ENCODE measurements around the gene CCDC57. TPM values are rescaled to one million over a fixed set of nuclear protein-coding genes. Genes with fewer than 3 reads are reported as not detected.

The CCDC57 gene
- total RNA-seq, 1 donor from 2014 or later: 79.0 TPM

GRCh38 chr17:82127315-82127595 lies 85.4 kb downstream of the CCDC57 start:
- Mint-ChIP-seq H3K27me3 (no peaks in the 10 kb centered on the region), H3K27ac (no peak overlapping the region), H3K9me3 (ENCODE audit: low read depth) (no peaks in the 10 kb centered on the region), H3K4me3 (ENCODE audit: low read depth) (no peak overlapping the region), H3K4me1 (ENCODE audit: low read depth) (no peaks in the 10 kb centered on the region), H3K36me3 (ENCODE audit: insufficient read depth) (peaks cover 21% of the 10 kb centered on the region)
- DNase-seq (ENCODE audit: low spot score, unreplicated experiment): no peak
- no peak for TF ChIP-seq CTCF (IDR thresholded peaks at IDR 0.05; ENCODE audit: unreplicated experiment)

- no peaks in the 10 kb centered on the region for H3K4me1 Mint-ChIP-seq (ENCODE audit: low read depth)
- peaks cover 21% of the 10 kb centered on the region for H3K36me3 Mint-ChIP-seq (ENCODE audit: insufficient read depth)
- no peak for DNase-seq (ENCODE audit: low spot score, unreplicated experiment)
- no peak overlapping the region for H3K4me3 Mint-ChIP-seq (ENCODE audit: low read depth)
- no peak for TF ChIP-seq CTCF (IDR thresholded peaks at IDR 0.05; ENCODE audit: unreplicated experiment)
- H3K27me3 Mint-ChIP-seq: no peaks in the 10 kb centered on the region
- H3K27ac Mint-ChIP-seq: no peak overlapping the region
- no peaks in the 10 kb centered on the region for H3K9me3 Mint-ChIP-seq (ENCODE audit: low read depth)
Measured at GRCh38 chr17:82126556-82127314, 85.9 kb downstream of the CCDC57 start.

GRCh38 chr17:82124101-82124500 lies 88.5 kb downstream of the CCDC57 start:
- no peak for DNase-seq (ENCODE audit: low spot score, unreplicated experiment)
- H3K27me3 Mint-ChIP-seq: no peaks in the 10 kb centered on the region
- TF ChIP-seq CTCF (IDR thresholded peaks at IDR 0.05; ENCODE audit: unreplicated experiment): no peak
- no peak overlapping the region for H3K4me3 Mint-ChIP-seq (ENCODE audit: low read depth)
- peaks cover 21% of the 10 kb centered on the region for H3K36me3 Mint-ChIP-seq (ENCODE audit: insufficient read depth)
- H3K27ac Mint-ChIP-seq: no peak overlapping the region
- H3K4me1 Mint-ChIP-seq (ENCODE audit: low read depth): peaks cover 8% of the 10 kb centered on the region
- no peaks in the 10 kb centered on the region for H3K9me3 Mint-ChIP-seq (ENCODE audit: low read depth)

GRCh38 chr17:82121660-82122629 lies 90.7 kb downstream of the CCDC57 start:
- peaks cover 26% of the 10 kb centered on the region for H3K4me1 Mint-ChIP-seq (ENCODE audit: low read depth)
- no peak overlapping the region for H3K4me3 Mint-ChIP-seq (ENCODE audit: low read depth)
- no peak for DNase-seq (ENCODE audit: low spot score, unreplicated experiment)
- peaks cover 21% of the 10 kb centered on the region for H3K36me3 Mint-ChIP-seq (ENCODE audit: insufficient read depth)
- no peaks in the 10 kb centered on the region for H3K27me3 Mint-ChIP-seq
- TF ChIP-seq CTCF (IDR thresholded peaks at IDR 0.05; ENCODE audit: unreplicated experiment): no peak
- H3K9me3 Mint-ChIP-seq (ENCODE audit: low read depth): no peaks in the 10 kb centered on the region
- no peak overlapping the region for H3K27ac Mint-ChIP-seq

GRCh38 chr17:82121246-82121645 lies 91.4 kb downstream of the CCDC57 start:
- H3K4me3 Mint-ChIP-seq (ENCODE audit: low read depth): no peak overlapping the region
- no peak for TF ChIP-seq CTCF (IDR thresholded peaks at IDR 0.05; ENCODE audit: unreplicated experiment)
- no peak for DNase-seq (ENCODE audit: low spot score, unreplicated experiment)
- no peak overlapping the region for H3K27ac Mint-ChIP-seq
- no peaks in the 10 kb centered on the region for H3K9me3 Mint-ChIP-seq (ENCODE audit: low read depth)
- peaks cover 15% of the 10 kb centered on the region for H3K36me3 Mint-ChIP-seq (ENCODE audit: insufficient read depth)
- peaks cover 28% of the 10 kb centered on the region for H3K4me1 Mint-ChIP-seq (ENCODE audit: low read depth)
- H3K27me3 Mint-ChIP-seq: no peaks in the 10 kb centered on the region

Measured in progenitor cell of endocrine pancreas (in vitro differentiated cells).